Nephron (organoid): Measurements from ENCODE around the gene SENP7.
"Not testable (repeated sequence)": the region's sequence is repeated elsewhere in the genome, so short reads cannot be mapped to it uniquely, and the experiment has no call there.

ENCODE experiments used
- H3K27ac Mint-ChIP-seq, 3 experiments: 2 replicates each; pipeline ENCODE4 v1.8.0; 2020; ENCODE audit warnings: mixed read lengths in 3 of 3, mild to moderate bottlenecking in 2 of 3, moderate library complexity in 1 of 3
- H3K27me3 Mint-ChIP-seq: 2 replicates; pipeline ENCODE4 v1.8.0; 2021; ENCODE audit warnings: low read depth, mild to moderate bottlenecking, moderate library complexity, mixed read lengths
- H3K36me3 Mint-ChIP-seq: 2 replicates; pipeline ENCODE4 v1.8.0; 2020; ENCODE audit warnings: low read depth, mixed read lengths
- H3K4me1 Mint-ChIP-seq: 2 replicates; pipeline ENCODE4 v1.8.0; 2020; ENCODE audit warnings: mixed read lengths
- H3K4me3 Mint-ChIP-seq, 3 experiments: 2 replicates each; pipeline ENCODE4 v1.8.0; 2020; ENCODE audit warnings: mild to moderate bottlenecking in 3 of 3, mixed read lengths in 3 of 3, moderate library complexity in 2 of 3
- H3K9me3 Mint-ChIP-seq: 2 replicates; pipeline ENCODE4 v1.8.0; 2020; ENCODE audit warnings: mixed read lengths
- TF ChIP-seq, protein P1 (sequence below), 3 experiments: fragments of 200-600 bp; sonication (generic); IDR thresholded peaks; one replicate each; pipeline ENCODE4 v1.5.0; 2021; ENCODE audit warnings: antibody characterized with exemption in 3 of 3; ENCODE audit not compliant: unreplicated experiment in 3 of 3

Gene SENP7

DNA sequence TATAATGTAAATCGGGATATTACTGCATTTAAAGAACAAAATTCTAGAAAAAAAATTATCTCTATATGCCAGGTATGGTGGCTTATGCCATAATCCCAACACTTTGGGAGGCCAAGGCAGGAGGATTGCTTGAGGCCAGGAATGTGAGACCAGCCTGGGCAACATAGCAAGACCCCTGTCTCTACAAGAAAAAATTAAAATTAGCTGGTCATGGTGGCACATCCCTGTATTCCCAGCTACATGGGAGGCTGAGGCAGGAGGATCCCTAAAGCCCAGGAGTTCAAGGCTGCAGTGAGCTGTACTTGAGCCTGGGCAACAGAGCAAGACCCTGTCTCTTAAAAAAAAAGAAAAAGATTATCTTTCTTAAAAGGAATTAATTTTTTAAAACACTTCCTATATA is 12.8 kb downstream of the SENP7 start:
- Mint-ChIP-seq H3K36me3 (peaks cover 56% of the 10 kb centered on the region), H3K27me3 (no peaks in the 10 kb centered on the region), H3K4me1 (no peaks in the 10 kb centered on the region), H3K9me3 (no peaks in the 10 kb centered on the region), H3K27ac (no peak overlapping the region), H3K4me3 (no peak overlapping the region)
- TF ChIP-seq, protein P1, sequence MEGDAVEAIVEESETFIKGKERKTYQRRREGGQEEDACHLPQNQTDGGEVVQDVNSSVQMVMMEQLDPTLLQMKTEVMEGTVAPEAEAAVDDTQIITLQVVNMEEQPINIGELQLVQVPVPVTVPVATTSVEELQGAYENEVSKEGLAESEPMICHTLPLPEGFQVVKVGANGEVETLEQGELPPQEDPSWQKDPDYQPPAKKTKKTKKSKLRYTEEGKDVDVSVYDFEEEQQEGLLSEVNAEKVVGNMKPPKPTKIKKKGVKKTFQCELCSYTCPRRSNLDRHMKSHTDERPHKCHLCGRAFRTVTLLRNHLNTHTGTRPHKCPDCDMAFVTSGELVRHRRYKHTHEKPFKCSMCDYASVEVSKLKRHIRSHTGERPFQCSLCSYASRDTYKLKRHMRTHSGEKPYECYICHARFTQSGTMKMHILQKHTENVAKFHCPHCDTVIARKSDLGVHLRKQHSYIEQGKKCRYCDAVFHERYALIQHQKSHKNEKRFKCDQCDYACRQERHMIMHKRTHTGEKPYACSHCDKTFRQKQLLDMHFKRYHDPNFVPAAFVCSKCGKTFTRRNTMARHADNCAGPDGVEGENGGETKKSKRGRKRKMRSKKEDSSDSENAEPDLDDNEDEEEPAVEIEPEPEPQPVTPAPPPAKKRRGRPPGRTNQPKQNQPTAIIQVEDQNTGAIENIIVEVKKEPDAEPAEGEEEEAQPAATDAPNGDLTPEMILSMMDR (IDR thresholded peaks at IDR 0.05; ENCODE audit: unreplicated experiment in 3 of 3) = no peak

GRCh38 chr3:101497803-101498202 is 15.2 kb downstream of the SENP7 start:
- no peak overlapping the region for H3K27ac Mint-ChIP-seq

DNA sequence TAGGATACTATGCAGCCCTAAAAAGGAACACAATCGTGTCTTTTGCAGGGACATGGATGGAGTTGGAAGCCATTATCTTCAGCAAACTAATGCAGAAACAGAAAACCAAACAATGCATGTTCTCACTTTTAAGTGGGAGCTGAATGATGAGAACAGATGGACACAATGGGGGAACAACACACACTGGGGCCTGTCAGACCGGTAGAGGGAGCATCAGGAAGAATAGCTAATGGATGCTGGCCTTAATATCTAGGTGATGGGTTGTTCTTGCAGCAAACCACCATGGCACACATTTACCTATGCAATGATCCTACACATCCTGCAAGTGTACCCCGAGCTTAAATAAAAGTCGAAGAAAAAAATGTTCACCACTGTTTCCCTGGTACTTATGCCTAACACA is 17.5 kb downstream of the SENP7 start:
- Mint-ChIP-seq H3K27ac (no peak overlapping the region), H3K4me1 (no peaks in the 10 kb centered on the region), H3K9me3 (no peaks in the 10 kb centered on the region), H3K4me3 (no peak overlapping the region), H3K27me3 (no peaks in the 10 kb centered on the region), H3K36me3 (peaks cover 76% of the 10 kb centered on the region)
- TF ChIP-seq, protein P1 (IDR thresholded peaks at IDR 0.05; ENCODE audit: unreplicated experiment in 3 of 3) = no peak

More at GRCh38 chr3:101497803-101498202, 15.2 kb downstream of the SENP7 start:
- H3K36me3 Mint-ChIP-seq = peaks cover 65% of the 10 kb centered on the region
- no peaks in the 10 kb centered on the region for H3K9me3 Mint-ChIP-seq
- TF ChIP-seq, protein P1 (IDR thresholded peaks at IDR 0.05; ENCODE audit: unreplicated experiment in 3 of 3) = no peak
- H3K4me3 Mint-ChIP-seq = no peak overlapping the region
- H3K4me1 Mint-ChIP-seq = no peaks in the 10 kb centered on the region
- H3K27me3 Mint-ChIP-seq = no peaks in the 10 kb centered on the region

DNA sequence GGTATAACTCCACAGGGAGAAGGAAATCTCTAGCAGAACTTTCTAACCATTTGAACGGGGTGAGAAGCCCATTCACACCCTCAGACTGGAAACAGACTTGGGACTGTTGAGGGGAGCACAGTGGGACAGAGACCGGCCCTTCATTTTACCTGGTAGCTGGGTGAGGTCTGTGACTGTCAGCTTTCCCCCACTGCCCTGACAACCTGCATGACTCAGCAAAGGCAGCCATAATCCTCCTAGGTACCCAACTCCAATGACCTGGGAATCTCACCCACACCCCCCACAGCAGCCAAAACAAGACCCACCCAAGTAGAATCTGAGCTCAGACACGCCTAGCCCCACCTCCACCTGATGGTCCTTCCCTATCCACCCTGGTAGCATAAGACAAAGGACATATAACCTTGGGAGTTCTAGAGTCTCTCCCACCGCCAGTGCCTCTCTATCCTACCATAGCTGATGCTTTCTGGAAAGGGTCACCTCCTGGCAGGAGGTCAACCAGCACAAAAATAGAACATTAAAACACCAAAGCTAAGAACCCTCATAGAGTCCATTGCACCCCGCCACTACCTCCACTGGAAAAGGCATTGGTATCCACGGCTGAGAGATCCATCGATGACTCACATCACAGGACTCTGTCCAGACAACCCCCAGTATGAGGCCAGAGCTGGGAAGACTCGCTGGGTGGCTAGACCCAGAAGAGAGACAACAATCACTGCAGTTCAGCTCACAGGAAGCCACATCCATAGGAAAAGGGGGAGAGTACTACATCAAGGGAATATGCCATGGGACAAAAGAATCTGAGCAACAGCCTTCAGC is 28.0 kb downstream of the SENP7 start:
- Mint-ChIP-seq H3K4me3 (no peak overlapping the region), H3K27me3 (no peaks in the 10 kb centered on the region), H3K27ac (no peak overlapping the region), H3K4me1 (no peaks in the 10 kb centered on the region), H3K36me3 (peaks cover 96% of the 10 kb centered on the region), H3K9me3 (peaks cover 24% of the 10 kb centered on the region)
- TF ChIP-seq, protein P1 (IDR thresholded peaks at IDR 0.05; ENCODE audit: unreplicated experiment in 3 of 3) = no peak

- peaks cover 96% of the 10 kb centered on the region for H3K36me3 Mint-ChIP-seq
- H3K4me3 Mint-ChIP-seq = no peak overlapping the region
- no peak overlapping the region for H3K27ac Mint-ChIP-seq
- H3K27me3 Mint-ChIP-seq = no peaks in the 10 kb centered on the region
- peaks cover 32% of the 10 kb centered on the region for H3K9me3 Mint-ChIP-seq
- H3K4me1 Mint-ChIP-seq = no peaks in the 10 kb centered on the region
- TF ChIP-seq, protein P1 (IDR thresholded peaks at IDR 0.05; ENCODE audit: unreplicated experiment in 3 of 3) = no peak
Measured at GRCh38 chr3:101478980-101479379, 34.0 kb downstream of the SENP7 start.

DNA sequence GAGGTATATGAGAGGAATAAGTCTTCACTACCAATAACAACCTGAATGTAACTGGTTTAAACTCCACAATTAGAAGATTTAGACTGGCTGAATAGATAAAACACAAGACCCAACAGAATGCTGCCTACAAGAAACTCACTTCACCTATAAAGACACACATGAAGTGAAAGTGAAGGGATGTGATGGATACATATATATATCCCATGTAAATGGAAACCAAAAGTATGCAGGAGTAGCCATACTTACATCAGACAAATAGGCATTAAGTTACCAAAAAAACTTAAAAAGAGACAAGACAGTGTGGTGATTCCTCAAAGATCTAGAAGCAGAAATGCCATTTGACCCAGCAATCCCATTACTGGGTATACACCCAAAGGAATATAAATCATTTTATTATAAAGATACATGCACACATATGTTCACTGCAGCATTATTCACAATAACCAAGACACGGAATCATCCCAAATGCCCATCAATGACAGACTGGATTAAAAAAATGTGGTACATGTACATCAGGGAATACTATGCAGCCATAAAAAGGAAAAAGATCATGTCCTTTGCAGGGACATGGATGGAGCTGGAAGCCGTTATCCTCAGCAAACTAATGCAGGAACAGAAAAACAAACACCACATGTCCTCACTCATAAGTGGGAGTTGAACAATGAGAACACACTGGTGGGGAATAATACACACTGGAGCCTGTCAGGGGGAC is 38.0 kb downstream of the SENP7 start:
- H3K4me1 Mint-ChIP-seq, H3K4me3 Mint-ChIP-seq, H3K27ac Mint-ChIP-seq, H3K27me3 Mint-ChIP-seq: not testable (repeated sequence)
- Mint-ChIP-seq H3K36me3 (peaks cover 92% of the 10 kb centered on the region), H3K9me3 (peaks cover 45% of the 10 kb centered on the region)

DNA sequence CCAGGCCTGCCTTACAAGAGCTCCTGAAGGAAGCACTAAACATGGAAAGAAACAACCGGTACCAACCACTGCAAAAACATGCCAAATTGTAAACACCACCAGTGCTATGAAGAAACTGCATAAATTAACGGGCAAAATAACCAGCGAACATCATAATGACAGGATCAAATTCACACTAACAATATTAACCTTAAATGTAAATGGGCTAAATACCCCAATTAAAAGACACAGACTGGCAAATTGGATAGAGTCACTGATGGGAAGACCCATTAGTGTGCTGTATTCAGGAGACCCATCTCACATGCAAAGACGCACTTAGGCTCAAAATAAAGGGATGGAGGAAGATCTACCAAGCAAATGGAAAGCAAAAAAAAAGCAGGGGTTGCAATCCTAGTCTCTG is 44.3 kb downstream of the SENP7 start:
- Mint-ChIP-seq H3K9me3 (peaks cover 43% of the 10 kb centered on the region), H3K4me1 (peaks cover 16% of the 10 kb centered on the region), H3K36me3 (peaks cover 61% of the 10 kb centered on the region)
- H3K27me3 Mint-ChIP-seq, H3K27ac Mint-ChIP-seq, H3K4me3 Mint-ChIP-seq: not testable (repeated sequence)

GRCh38 chr3:101467310-101467663 is 45.7 kb downstream of the SENP7 start:
- Mint-ChIP-seq H3K36me3 (peaks cover 58% of the 10 kb centered on the region), H3K4me1 (peaks cover 16% of the 10 kb centered on the region), H3K9me3 (peaks cover 37% of the 10 kb centered on the region), H3K4me3 (peak overlapping the region; percentile 50 to 76 (median 65)), H3K27ac (peak overlapping the region; percentile 62 to 84 (median 83))
- H3K27me3 Mint-ChIP-seq = not testable (repeated sequence)
